DMS 273 (cell line): Measurements from ENCODE around the gene CIDEB.

Experiments
- DNase-seq: peaks from one replicate; lab custom pipeline; 2025; ENCODE audit not compliant: unreplicated experiment; lab: John Stamatoyannopoulos, UW

Gene CIDEB

GRCh38 chr14:24313913-24314312 is 6.1 kb upstream of the CIDEB start:
- no peak for DNase-seq

DNA sequence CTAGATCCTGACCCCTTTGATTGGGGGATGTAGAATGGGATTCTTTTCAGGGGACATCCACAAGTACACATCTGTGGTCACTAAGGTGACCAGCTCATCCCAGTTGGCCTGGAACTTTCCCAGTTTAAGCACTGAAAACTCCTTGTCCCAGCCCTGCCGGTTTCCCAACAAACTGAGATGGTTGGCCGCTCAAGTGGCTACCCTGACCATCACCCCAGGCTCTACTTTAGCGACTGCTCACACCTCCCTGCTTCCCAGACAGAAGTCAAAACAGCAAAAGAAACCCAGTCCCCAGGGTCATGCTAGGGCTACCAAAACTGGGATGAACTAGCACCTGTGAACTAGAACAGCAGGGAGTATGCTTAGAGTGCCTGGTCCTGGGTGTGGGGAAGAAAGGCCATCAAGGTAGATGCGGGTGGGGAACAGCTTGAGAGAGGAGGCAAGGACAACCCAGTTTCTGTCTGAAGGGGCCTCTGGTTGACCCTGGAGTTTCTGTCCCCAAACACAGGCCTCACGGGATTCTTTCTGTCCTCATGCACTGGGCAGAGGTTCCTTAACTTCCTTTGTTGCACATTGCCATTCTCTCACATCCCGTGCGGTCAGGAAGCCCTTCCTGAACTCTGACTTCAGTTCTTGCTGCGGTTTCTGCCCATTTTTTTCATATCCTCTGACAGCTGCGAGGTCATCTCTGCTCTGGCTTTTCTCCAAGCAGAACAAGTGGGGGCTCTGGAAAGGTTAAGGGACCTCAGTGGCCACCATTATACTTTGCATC is 5.1 kb upstream of the CIDEB start:
- no peak for DNase-seq

DNA sequence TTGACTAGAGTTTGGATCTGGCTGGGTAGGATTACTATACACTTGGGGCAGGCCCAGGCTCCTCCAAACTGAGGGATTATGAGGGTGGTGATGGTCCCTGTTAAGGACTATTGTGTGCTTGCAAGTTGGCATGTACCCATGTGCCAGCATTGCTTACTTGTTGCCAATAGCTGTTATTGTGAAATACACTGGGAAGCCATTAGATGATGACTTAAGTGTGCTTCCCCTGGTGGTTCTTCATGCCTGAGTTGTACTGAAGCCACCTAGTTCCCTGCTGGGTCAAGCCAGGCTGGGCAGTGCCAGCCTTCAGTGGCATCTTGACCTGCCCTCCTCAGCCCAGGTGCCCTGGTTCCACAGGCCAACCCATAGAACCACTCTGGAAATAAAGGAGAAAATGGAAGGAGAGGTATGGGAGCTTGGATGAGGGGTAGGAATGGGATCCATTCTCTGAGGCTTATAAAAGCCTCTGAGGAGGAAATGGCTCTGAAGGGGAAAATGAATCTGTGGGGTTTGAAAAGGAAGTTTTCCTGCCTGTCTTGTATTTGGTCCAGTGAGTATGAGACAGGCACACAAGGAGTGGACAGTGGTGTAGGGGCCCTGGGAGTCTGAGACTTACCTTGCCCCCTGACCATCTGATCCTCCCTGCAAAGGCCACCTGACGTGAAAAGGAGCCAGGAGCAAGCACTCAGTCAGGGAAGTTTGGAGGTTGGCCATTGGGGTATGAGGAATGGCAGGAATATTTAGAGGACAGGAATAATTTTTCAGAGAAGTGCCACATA is 4.2 kb upstream of the CIDEB start:
- no peak for DNase-seq

DNA sequence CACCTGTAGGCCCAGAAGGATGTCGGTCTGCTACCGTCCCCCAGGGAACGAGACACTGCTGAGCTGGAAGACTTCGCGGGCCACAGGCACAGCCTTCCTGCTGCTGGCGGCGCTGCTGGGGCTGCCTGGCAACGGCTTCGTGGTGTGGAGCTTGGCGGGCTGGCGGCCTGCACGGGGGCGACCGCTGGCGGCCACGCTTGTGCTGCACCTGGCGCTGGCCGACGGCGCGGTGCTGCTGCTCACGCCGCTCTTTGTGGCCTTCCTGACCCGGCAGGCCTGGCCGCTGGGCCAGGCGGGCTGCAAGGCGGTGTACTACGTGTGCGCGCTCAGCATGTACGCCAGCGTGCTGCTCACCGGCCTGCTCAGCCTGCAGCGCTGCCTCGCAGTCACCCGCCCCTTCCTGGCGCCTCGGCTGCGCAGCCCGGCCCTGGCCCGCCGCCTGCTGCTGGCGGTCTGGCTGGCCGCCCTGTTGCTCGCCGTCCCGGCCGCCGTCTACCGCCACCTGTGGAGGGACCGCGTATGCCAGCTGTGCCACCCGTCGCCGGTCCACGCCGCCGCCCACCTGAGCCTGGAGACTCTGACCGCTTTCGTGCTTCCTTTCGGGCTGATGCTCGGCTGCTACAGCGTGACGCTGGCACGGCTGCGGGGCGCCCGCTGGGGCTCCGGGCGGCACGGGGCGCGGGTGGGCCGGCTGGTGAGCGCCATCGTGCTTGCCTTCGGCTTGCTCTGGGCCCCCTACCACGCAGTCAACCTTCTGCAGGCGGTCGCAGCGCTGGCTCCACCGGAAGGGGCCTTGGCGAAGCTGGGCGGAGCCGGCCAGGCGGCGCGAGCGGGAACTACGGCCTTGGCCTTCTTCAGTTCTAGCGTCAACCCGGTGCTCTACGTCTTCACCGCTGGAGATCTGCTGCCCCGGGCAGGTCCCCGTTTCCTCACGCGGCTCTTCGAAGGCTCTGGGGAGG is 3.1 kb upstream of the CIDEB start, which contains the start of gene LTB4R:
Gene LTB4R (plus strand): TSS at position 857 of the 959 bp plus-strand sequence. CDS start 4,150 bp downstream, outside the sequence.
- DNase-seq, result peak; percentile 87

- no peak for DNase-seq
Measured at GRCh38 chr14:24310265-24310645, 2.5 kb upstream of the CIDEB start.

- DNase-seq, result peak; percentile 47
Measured at GRCh38 chr14:24309538-24310264, 1.9 kb upstream of the CIDEB start, which contains the start of gene LTB4R2. Gene LTB4R2 (plus strand): TSS chr14:24310140. CDS start chr14:24310665, 525 bp downstream.

DNA sequence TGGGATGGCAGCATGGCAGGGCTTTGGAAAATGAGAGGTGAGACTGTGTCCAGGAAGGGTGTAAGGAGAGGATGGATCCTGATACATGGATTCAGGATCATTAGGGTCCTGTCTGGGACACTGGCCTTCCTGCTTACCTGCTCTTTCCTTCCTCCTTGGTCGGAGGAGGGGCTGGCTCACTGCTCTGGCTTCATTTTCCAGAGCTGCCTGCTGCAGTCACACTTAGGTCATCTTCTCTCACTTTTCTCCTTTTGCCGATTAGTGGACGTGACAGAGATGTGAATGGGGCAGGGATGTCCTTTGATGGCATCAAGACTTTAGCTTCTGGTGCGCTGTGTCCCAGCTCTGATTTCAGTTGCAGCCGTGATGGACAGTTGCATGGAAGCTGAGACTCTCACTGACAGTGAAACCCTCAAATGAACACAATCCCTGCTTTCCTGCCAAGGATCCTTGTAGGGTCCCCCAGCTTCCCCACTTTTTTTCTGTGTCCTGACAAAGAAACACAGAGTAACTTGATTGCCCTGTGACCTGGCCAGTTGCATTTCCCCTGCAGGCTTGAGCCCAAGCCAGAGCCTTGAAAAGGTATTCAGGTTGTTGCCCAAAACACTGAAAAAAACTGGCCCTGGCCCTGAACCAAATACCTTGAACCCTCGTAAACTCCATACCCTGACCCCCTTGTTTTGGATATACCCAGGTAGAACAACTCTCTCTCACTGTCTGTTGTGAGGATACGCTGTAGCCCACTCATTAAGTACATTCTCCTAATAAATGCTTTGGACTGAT is 756 bp upstream of the CIDEB start:
- DNase-seq, result no peak

DNA sequence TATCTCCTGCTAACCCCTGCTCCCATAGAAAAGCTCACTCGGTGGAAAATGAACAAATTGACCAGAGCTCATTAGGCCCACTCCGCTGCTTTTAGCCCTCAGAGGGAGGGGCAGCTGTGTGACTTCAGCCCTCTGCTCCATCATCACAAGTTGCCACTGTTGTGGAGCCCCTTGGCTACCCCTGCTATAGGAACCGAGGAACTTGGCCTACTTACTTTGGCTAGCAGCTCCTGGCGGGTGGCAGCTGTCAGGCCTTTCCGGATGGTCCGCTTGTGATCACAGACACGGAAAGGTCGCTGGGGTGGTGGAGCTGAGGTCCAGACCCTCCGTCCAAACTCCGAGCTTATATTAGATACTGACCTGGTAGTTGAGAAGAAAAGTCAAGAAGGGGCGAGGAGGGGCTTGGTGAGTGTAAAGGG is 612 bp downstream of the CIDEB start:
- DNase-seq, result no peak

GRCh38 chr14:24304019-24304387 is 3.8 kb downstream of the CIDEB start:
- no peak for DNase-seq

- no peak for DNase-seq
Measured at GRCh38 chr14:24300326-24300980, 7.3 kb downstream of the CIDEB start.

GRCh38 chr14:24299255-24300191 is 8.3 kb downstream of the CIDEB start, which contains the start of the genes DHRS1 and NOP9:
Gene DHRS1 (minus strand): TSS chr14:24299780. CDS start chr14:24299106, 674 bp downstream.
Gene NOP9 (plus strand): TSS chr14:24299850. CDS start chr14:24299955, 105 bp downstream.
- peak; percentile 96 for DNase-seq

- peak; percentile 88 for DNase-seq
Measured at GRCh38 chr14:24298892-24299254, 8.9 kb downstream of the CIDEB start.

DNA sequence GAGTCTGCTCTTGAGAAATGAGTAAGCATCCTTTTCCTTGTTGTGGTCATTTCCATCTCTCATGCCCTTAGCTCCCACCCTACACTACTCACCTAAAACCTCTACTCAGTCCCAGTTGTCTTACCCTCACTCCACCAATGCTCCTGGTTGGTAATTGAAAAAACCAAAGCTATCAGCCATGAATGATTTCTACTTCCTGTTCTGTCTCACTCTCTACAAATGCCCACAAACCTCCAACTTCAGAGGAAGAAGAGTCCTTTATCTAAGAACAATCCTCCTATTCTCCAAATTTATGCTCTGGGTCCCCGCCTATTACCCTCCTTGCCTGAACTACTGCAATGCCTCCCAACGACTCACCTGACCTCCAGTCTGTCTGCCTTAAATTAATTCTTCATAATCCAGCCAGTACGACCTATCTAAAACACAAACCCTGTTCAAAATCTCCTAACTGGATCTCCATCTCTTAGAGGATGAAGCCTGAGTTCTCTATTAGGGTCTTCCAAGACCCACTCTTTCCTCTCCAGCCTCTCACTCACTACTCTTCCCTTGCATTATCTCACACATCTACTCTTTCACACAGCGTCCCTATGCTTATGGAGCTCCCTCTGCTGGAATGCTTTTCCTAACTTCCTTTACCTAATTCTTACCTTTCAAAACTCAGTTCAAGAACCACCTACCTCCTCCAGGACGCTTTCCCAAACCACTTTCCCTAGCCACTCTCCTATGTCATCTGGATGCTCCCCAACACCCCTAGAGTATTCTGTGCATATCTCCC is 10.4 kb downstream of the CIDEB start:
- peak; percentile 64 for DNase-seq

GRCh38 chr14:24296341-24297157 is 11.2 kb downstream of the CIDEB start:
- DNase-seq, result peak; percentile 79

GRCh38 chr14:24293525-24293924 is 14.3 kb downstream of the CIDEB start:
- no peak for DNase-seq

- no peak for DNase-seq
Measured at GRCh38 chr14:24292118-24292807, 15.5 kb downstream of the CIDEB start.
